ENCODE results near the gene RFPL1. TPM values are rescaled to one million over a fixed set of nuclear protein-coding genes. Genes with fewer than 3 reads are reported as not detected.
A peak's percentile ranks its signal among the peaks of the same experiment; 100 is the strongest.
"Not testable (repeated sequence)": the region's sequence is repeated elsewhere in the genome, so short reads cannot be mapped to it uniquely, and the experiment has no call there.

RFPL1 gene
- total RNA-seq, 1 donor from 2014 or later = not detected

- no peak for DNase-seq (ENCODE audit: low spot score)
- no peak for TF ChIP-seq CTCF (IDR thresholded peaks at IDR 0.05; ENCODE audit: unreplicated experiment)
- Mint-ChIP-seq H3K27ac (ENCODE audit: unreplicated experiment) (no peak overlapping the region), H3K4me1 (ENCODE audit: unreplicated experiment) (peaks cover 26% of the 10 kb centered on the region), H3K27me3 (ENCODE audit: unreplicated experiment) (peaks cover 19% of the 10 kb centered on the region), H3K9me3 (ENCODE audit: unreplicated experiment) (no peaks in the 10 kb centered on the region), H3K36me3 (ENCODE audit: low read depth, unreplicated experiment) (peaks cover 11% of the 10 kb centered on the region), H3K4me3 (ENCODE audit: unreplicated experiment) (no peak overlapping the region)
Measured at GRCh38 chr22:29482726-29483125, 44.3 kb downstream of the RFPL1 start.

DNA sequence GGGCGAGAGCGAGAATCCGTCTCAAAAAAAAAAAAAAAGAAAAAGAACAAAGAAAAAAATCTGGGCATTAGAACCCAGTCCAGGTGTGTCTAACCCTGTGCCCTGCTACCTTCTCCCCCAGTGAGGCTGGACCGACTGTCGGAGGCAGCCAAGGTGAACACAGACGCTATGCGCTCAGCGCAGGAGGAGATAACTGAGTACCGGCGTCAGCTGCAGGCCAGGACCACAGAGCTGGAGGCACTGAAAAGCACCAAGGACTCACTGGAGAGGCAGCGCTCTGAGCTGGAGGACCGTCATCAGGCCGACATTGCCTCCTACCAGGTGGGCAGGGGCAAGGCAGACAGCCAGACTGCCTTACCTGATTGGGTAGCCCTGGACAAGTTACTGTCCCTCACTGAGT, 44.9 kb downstream of the RFPL1 start:
- no peak for DNase-seq (ENCODE audit: low spot score)
- Mint-ChIP-seq H3K4me3 (ENCODE audit: unreplicated experiment) (no peak overlapping the region), H3K27ac (ENCODE audit: unreplicated experiment) (no peak overlapping the region), H3K27me3 (ENCODE audit: unreplicated experiment) (peaks cover 19% of the 10 kb centered on the region), H3K4me1 (ENCODE audit: unreplicated experiment) (peaks cover 26% of the 10 kb centered on the region), H3K36me3 (ENCODE audit: low read depth, unreplicated experiment) (peaks cover 12% of the 10 kb centered on the region), H3K9me3 (ENCODE audit: unreplicated experiment) (no peaks in the 10 kb centered on the region)
- TF ChIP-seq CTCF (IDR thresholded peaks at IDR 0.05; ENCODE audit: unreplicated experiment) = no peak

GRCh38 chr22:29484642-29485041, 46.3 kb downstream of the RFPL1 start:
- Mint-ChIP-seq H3K9me3 (ENCODE audit: unreplicated experiment) (no peaks in the 10 kb centered on the region), H3K27me3 (ENCODE audit: unreplicated experiment) (peaks cover 13% of the 10 kb centered on the region), H3K27ac (ENCODE audit: unreplicated experiment) (no peak overlapping the region), H3K4me1 (ENCODE audit: unreplicated experiment) (peaks cover 13% of the 10 kb centered on the region), H3K36me3 (ENCODE audit: low read depth, unreplicated experiment) (peaks cover 22% of the 10 kb centered on the region), H3K4me3 (ENCODE audit: unreplicated experiment) (no peak overlapping the region)
- no peak for DNase-seq (ENCODE audit: low spot score)
- TF ChIP-seq CTCF (IDR thresholded peaks at IDR 0.05; ENCODE audit: unreplicated experiment) = no peak

- peak overlapping the region; percentile 18 for H3K4me3 Mint-ChIP-seq (ENCODE audit: unreplicated experiment)
- no peak for TF ChIP-seq CTCF (IDR thresholded peaks at IDR 0.05; ENCODE audit: unreplicated experiment)
- no peak for DNase-seq (ENCODE audit: low spot score)
- no peaks in the 10 kb centered on the region for H3K9me3 Mint-ChIP-seq (ENCODE audit: unreplicated experiment)
- H3K36me3 Mint-ChIP-seq (ENCODE audit: low read depth, unreplicated experiment) = peaks cover 30% of the 10 kb centered on the region
- H3K27ac Mint-ChIP-seq (ENCODE audit: unreplicated experiment) = no peak overlapping the region
- H3K4me1 Mint-ChIP-seq (ENCODE audit: unreplicated experiment) = peaks cover 11% of the 10 kb centered on the region
- peaks cover 11% of the 10 kb centered on the region for H3K27me3 Mint-ChIP-seq (ENCODE audit: unreplicated experiment)
Measured at GRCh38 chr22:29485448-29485847, 47.1 kb downstream of the RFPL1 start.

DNA sequence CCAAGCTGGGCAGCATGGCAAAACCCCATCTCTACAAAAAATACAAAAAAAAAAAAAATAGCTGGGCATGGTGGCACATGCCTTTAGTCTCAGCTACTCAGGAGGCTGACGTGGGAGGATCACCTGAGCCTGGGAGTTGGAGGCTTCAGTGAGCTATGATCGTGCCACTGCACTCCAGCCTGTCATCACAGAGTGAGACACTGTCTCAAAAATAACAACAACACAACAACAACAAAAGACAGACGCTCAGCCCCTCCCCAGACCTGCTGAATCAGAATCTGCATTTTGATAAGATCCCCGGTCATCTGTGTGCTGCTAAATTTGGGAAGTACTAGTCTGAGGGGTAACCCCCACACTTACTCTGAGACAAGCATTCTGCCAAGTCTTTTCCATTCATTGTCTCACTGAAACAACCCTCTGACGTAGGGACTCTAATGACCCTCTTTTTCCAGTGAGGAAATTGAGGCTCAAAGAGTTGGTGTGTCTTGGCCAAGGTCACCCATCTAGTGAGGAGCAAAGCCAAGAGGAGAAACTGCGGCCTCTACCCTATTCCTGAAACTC, 49.1 kb downstream of the RFPL1 start:
- no peaks in the 10 kb centered on the region for H3K4me1 Mint-ChIP-seq (ENCODE audit: unreplicated experiment)
- DNase-seq (ENCODE audit: low spot score) = no peak
- H3K4me3 Mint-ChIP-seq (ENCODE audit: unreplicated experiment) = peak overlapping the region; percentile 53
- no peak for TF ChIP-seq CTCF (IDR thresholded peaks at IDR 0.05; ENCODE audit: unreplicated experiment)
- no peaks in the 10 kb centered on the region for H3K9me3 Mint-ChIP-seq (ENCODE audit: unreplicated experiment)
- peaks cover 23% of the 10 kb centered on the region for H3K36me3 Mint-ChIP-seq (ENCODE audit: low read depth, unreplicated experiment)
- no peak overlapping the region for H3K27ac Mint-ChIP-seq (ENCODE audit: unreplicated experiment)
- no peaks in the 10 kb centered on the region for H3K27me3 Mint-ChIP-seq (ENCODE audit: unreplicated experiment)

- not testable (repeated sequence) for H3K27me3 Mint-ChIP-seq (ENCODE audit: unreplicated experiment); H3K9me3 Mint-ChIP-seq (ENCODE audit: unreplicated experiment); H3K4me1 Mint-ChIP-seq (ENCODE audit: unreplicated experiment); DNase-seq (ENCODE audit: low spot score); H3K27ac Mint-ChIP-seq (ENCODE audit: unreplicated experiment)
- Mint-ChIP-seq H3K36me3 (ENCODE audit: low read depth, unreplicated experiment) (peaks cover 23% of the 10 kb centered on the region), H3K4me3 (ENCODE audit: unreplicated experiment) (peak overlapping the region; percentile 0)
Measured at GRCh38 chr22:29489127-29489780, 50.9 kb downstream of the RFPL1 start.
